Liver (tissue), 9 donors: ENCODE data around the gene KIF26B. TPM values are rescaled to one million over a fixed set of nuclear protein-coding genes. Genes with fewer than 3 reads are reported as not detected.

Source experiments
- DNase-seq: peaks from one replicate; pipeline ENCODE4 v3.0.0-alpha.2; 2017; ENCODE audit warnings: low spot score
- H3K27ac ChIP-seq, 2 donors: one replicate each; pipeline ENCODE4 v1.7.0; 2013; ENCODE audit warnings: inconsistent platforms in 2 of 2, low read length in 2 of 2, control low read depth in 1 of 2, low read depth in 1 of 2, mild to moderate bottlenecking in 1 of 2
- H3K27me3 ChIP-seq, 4 donors: one replicate each; pipeline versions ENCODE4 v1.6.1 to v1.7.0; 2013; ENCODE audit warnings: low read length in 3 of 4, inconsistent platforms in 1 of 4, mild to moderate bottlenecking in 1 of 4, moderate library complexity in 1 of 4; ENCODE audit not compliant: control insufficient read depth in 4 of 4, insufficient read depth in 4 of 4
- H3K36me3 ChIP-seq, 4 donors: one replicate each; pipeline versions ENCODE4 v1.6.1 to v1.7.0; 2013; ENCODE audit warnings: low read length in 3 of 4, mild to moderate bottlenecking in 3 of 4, low read depth in 1 of 4, moderate library complexity in 1 of 4; ENCODE audit not compliant: control insufficient read depth in 4 of 4, insufficient read depth in 3 of 4
- H3K4me1 ChIP-seq, 4 donors: one replicate each; pipeline versions ENCODE4 v1.6.1 to v1.7.0; 2013; ENCODE audit warnings: low read length in 3 of 4, mild to moderate bottlenecking in 3 of 4, moderate library complexity in 1 of 4; ENCODE audit not compliant: control insufficient read depth in 4 of 4, insufficient read depth in 4 of 4
- H3K4me3 ChIP-seq, 3 donors: one replicate each; pipeline versions ENCODE4 v1.6.1 to v1.7.0; 2013; ENCODE audit warnings: low read length in 3 of 3, control low read depth in 1 of 3, low read depth in 1 of 3, mild to moderate bottlenecking in 1 of 3
- H3K9ac ChIP-seq, 2 donors: one replicate each; pipeline ENCODE4 v1.7.0; 2013; ENCODE audit warnings: low read length in 2 of 2, mild to moderate bottlenecking in 2 of 2, moderate library complexity in 2 of 2, control low read depth in 1 of 2, low read depth in 1 of 2
- H3K9me3 ChIP-seq, 4 donors: one replicate each; pipeline versions ENCODE4 v1.6.1 to v1.7.0; 2013; ENCODE audit warnings: low read length in 3 of 4; ENCODE audit not compliant: control insufficient read depth in 4 of 4
- EGR1 ChIP-seq, 2 donors: IDR thresholded peaks; 2 replicates each; pipeline ENCODE4 v1.6.1; 2016 to 2018; ENCODE audit warnings: antibody characterized with exemption in 2 of 2, low read depth in 2 of 2
- FOXA1 ChIP-seq: IDR thresholded peaks from 2 replicates; pipeline ENCODE4 v1.6.1; 2016; ENCODE audit warnings: antibody characterized with exemption
- FOXA2 ChIP-seq: IDR thresholded peaks from 2 replicates; pipeline ENCODE4 v1.6.1; 2016; ENCODE audit warnings: antibody characterized with exemption
- GABPA ChIP-seq, 2 donors: IDR thresholded peaks in 1 of 2; conservative IDR thresholded peaks in 1 of 2; 2 replicates each; pipeline ENCODE4 v1.6.1; 2016; ENCODE audit warnings: antibody characterized with exemption in 2 of 2, mild to moderate bottlenecking in 1 of 2, moderate library complexity in 1 of 2
- HNF4A ChIP-seq, 2 donors: conservative IDR thresholded peaks; 2 replicates each; pipeline ENCODE4 v1.6.1; 2016; ENCODE audit warnings: antibody characterized with exemption in 2 of 2, mild to moderate bottlenecking in 2 of 2
- HNF4G ChIP-seq: IDR thresholded peaks from 2 replicates; pipeline ENCODE4 v1.6.1; 2016; ENCODE audit warnings: antibody characterized with exemption
- JUND ChIP-seq, 2 donors: IDR thresholded peaks; 2 replicates each; pipeline ENCODE4 v1.6.1; 2016; ENCODE audit warnings: antibody characterized with exemption in 2 of 2
- NR2F2 ChIP-seq: IDR thresholded peaks from 2 replicates; pipeline ENCODE4 v1.6.1; 2016; ENCODE audit warnings: antibody characterized with exemption
- RAD21 ChIP-seq, 2 donors: IDR thresholded peaks; 2 replicates each; pipeline ENCODE4 v1.6.1; 2016; ENCODE audit warnings: antibody characterized with exemption in 2 of 2, mild to moderate bottlenecking in 2 of 2
- RXRA ChIP-seq, 2 donors: IDR thresholded peaks; 2 replicates each; pipeline ENCODE4 v1.6.1; 2017 to 2018; ENCODE audit warnings: antibody characterized with exemption in 2 of 2, mild to moderate bottlenecking in 1 of 2
- SP1 ChIP-seq: IDR thresholded peaks from 2 replicates; pipeline ENCODE4 v1.6.1; 2018; ENCODE audit warnings: antibody characterized with exemption, mild to moderate bottlenecking
- TAF1 ChIP-seq: conservative IDR thresholded peaks from 2 replicates; pipeline ENCODE4 v1.6.1; 2016; ENCODE audit warnings: antibody characterized with exemption, mild to moderate bottlenecking
- YY1 ChIP-seq: IDR thresholded peaks from 2 replicates; pipeline ENCODE4 v1.6.1; 2016; ENCODE audit warnings: antibody characterized with exemption, mild to moderate bottlenecking
- WGBS: extraction: QIAGEN DNeasy Blood & Tissue Kit; methylation state at CpG from one replicate; pipeline ENCODE4 v1.1.7; 2013; 5-methylcytosine and 5-hydroxymethylcytosine counted together
- polyA plus RNA-seq, 2 donors: library from polyadenylated mRNA; stranded (reverse) in 1 of 2; unstranded in 1 of 2; fragments of 200-250 nt in 1 of 2; fragments of >200 nt in 1 of 2; fragmentation: Nextera tagmentation in 1 of 2; extraction: Ambion mirVana in 1 of 2; gene quantifications; one replicate each; pipeline versions ENCODE4 v1.2.1 to v1.2.3, GENCODE V29; 2013 to 2015
- total RNA-seq, 2 donors: library from RNA; depleted of rRNA; stranded (reverse); fragments of >200 nt; gene quantifications; one replicate each; pipeline ENCODE4 v1.2.3, GENCODE V29; 2014
- TF ChIP-seq, protein P1 (sequence below): IDR thresholded peaks from 2 replicates; pipeline ENCODE4 v1.6.1; 2016; ENCODE audit warnings: antibody characterized with exemption, mild to moderate bottlenecking
- TF ChIP-seq, protein P2 (sequence below): IDR thresholded peaks from 2 replicates; pipeline ENCODE4 v1.6.1; 2016; ENCODE audit warnings: antibody characterized with exemption
- TF ChIP-seq, protein P3 (sequence below): fragments of 150-350 bp; IDR thresholded peaks from 2 replicates; pipeline ENCODE4 v1.5.1; 2017; ENCODE audit warnings: improper control_type of control experiment, low read depth, low read length; ENCODE audit not compliant: missing input control
- TF ChIP-seq, protein P4 (sequence below): IDR thresholded peaks from 2 replicates; pipeline ENCODE4 v1.6.1; 2016; ENCODE audit warnings: antibody characterized with exemption
- TF ChIP-seq, protein P5 (sequence below): IDR thresholded peaks from 2 replicates; pipeline ENCODE4 v1.6.1; 2016; ENCODE audit warnings: antibody characterized with exemption
- donor health status: healthy.
- donor health status: healthy.
- donor health status: healthy.
- donor health status: healthy.
- donor health status: healthy.

KIF26B gene
- total and polyA plus RNA-seq, 4 donors, result 0.10 to 1.7 (median 0.34) TPM

DNA sequence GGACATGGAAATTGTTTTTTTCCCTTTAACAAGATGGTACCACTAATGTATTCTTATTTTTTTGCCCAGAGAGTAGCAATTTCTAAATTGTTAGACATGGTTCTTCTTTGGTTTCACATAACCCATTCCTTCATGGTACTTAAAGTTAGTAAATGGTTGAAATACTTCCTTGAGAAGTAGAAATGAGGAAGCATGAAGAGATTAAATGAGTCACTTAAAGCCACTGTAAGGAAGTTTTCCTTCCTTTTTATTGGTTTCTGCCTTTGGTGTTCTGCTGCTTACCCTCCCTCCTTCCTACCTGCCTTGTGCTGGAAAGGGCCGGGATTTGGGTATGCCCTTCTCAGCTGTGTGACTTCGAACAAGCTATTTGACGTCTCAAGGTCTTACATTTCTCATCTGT lies 101.0 kb downstream of the KIF26B start:
- Histone ChIP-seq H3K4me1 (peaks cover 0 to 12% (median 5%) of the 10 kb centered on the region in 4 donors), H3K9ac (no peak overlapping the region), H3K27me3 (no peaks in the 10 kb centered on the region), H3K4me3 (no peak overlapping the region), H3K27ac (no peak overlapping the region), H3K36me3 (no peaks in the 10 kb centered on the region), H3K9me3 (peaks cover 0 to 3% (median 2%) of the 10 kb centered on the region in 4 donors)
- 92% methylated on average over 3 of the region's 3 CpGs for WGBS
- TF ChIP-seq JUND (IDR thresholded peaks at IDR 0.05) (no peak), HNF4G (no peak), SP1 (no peak), EGR1 (IDR thresholded peaks at IDR 0.05; ENCODE audit: low read depth in 2 of 2) (no peak), YY1 (no peak), HNF4A (conservative IDR thresholded peaks at IDR 0.05) (no peak), RXRA (IDR thresholded peaks at IDR 0.05) (no peak), TAF1 (no peak), FOXA2 (no peak), FOXA1 (no peak), RAD21 (IDR thresholded peaks at IDR 0.05) (no peak), GABPA (IDR thresholded peaks at IDR 0.05 in 1 of 2, conservative IDR thresholded peaks at IDR 0.05 in 1 of 2) (no peak)
- TF ChIP-seq, protein P1, sequence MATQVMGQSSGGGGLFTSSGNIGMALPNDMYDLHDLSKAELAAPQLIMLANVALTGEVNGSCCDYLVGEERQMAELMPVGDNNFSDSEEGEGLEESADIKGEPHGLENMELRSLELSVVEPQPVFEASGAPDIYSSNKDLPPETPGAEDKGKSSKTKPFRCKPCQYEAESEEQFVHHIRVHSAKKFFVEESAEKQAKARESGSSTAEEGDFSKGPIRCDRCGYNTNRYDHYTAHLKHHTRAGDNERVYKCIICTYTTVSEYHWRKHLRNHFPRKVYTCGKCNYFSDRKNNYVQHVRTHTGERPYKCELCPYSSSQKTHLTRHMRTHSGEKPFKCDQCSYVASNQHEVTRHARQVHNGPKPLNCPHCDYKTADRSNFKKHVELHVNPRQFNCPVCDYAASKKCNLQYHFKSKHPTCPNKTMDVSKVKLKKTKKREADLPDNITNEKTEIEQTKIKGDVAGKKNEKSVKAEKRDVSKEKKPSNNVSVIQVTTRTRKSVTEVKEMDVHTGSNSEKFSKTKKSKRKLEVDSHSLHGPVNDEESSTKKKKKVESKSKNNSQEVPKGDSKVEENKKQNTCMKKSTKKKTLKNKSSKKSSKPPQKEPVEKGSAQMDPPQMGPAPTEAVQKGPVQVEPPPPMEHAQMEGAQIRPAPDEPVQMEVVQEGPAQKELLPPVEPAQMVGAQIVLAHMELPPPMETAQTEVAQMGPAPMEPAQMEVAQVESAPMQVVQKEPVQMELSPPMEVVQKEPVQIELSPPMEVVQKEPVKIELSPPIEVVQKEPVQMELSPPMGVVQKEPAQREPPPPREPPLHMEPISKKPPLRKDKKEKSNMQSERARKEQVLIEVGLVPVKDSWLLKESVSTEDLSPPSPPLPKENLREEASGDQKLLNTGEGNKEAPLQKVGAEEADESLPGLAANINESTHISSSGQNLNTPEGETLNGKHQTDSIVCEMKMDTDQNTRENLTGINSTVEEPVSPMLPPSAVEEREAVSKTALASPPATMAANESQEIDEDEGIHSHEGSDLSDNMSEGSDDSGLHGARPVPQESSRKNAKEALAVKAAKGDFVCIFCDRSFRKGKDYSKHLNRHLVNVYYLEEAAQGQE, result no peak
- TF ChIP-seq, protein P2, sequence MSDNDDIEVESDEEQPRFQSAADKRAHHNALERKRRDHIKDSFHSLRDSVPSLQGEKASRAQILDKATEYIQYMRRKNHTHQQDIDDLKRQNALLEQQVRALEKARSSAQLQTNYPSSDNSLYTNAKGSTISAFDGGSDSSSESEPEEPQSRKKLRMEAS, result no peak
- TF ChIP-seq, protein P3, sequence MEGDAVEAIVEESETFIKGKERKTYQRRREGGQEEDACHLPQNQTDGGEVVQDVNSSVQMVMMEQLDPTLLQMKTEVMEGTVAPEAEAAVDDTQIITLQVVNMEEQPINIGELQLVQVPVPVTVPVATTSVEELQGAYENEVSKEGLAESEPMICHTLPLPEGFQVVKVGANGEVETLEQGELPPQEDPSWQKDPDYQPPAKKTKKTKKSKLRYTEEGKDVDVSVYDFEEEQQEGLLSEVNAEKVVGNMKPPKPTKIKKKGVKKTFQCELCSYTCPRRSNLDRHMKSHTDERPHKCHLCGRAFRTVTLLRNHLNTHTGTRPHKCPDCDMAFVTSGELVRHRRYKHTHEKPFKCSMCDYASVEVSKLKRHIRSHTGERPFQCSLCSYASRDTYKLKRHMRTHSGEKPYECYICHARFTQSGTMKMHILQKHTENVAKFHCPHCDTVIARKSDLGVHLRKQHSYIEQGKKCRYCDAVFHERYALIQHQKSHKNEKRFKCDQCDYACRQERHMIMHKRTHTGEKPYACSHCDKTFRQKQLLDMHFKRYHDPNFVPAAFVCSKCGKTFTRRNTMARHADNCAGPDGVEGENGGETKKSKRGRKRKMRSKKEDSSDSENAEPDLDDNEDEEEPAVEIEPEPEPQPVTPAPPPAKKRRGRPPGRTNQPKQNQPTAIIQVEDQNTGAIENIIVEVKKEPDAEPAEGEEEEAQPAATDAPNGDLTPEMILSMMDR, result no peak
- TF ChIP-seq, protein P4, sequence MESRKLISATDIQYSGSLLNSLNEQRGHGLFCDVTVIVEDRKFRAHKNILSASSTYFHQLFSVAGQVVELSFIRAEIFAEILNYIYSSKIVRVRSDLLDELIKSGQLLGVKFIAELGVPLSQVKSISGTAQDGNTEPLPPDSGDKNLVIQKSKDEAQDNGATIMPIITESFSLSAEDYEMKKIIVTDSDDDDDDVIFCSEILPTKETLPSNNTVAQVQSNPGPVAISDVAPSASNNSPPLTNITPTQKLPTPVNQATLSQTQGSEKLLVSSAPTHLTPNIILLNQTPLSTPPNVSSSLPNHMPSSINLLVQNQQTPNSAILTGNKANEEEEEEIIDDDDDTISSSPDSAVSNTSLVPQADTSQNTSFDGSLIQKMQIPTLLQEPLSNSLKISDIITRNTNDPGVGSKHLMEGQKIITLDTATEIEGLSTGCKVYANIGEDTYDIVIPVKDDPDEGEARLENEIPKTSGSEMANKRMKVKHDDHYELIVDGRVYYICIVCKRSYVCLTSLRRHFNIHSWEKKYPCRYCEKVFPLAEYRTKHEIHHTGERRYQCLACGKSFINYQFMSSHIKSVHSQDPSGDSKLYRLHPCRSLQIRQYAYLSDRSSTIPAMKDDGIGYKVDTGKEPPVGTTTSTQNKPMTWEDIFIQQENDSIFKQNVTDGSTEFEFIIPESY, result no peak
- TF ChIP-seq, protein P5, sequence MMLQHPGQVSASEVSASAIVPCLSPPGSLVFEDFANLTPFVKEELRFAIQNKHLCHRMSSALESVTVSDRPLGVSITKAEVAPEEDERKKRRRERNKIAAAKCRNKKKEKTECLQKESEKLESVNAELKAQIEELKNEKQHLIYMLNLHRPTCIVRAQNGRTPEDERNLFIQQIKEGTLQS, result no peak
- DNase-seq, result no peak

DNA sequence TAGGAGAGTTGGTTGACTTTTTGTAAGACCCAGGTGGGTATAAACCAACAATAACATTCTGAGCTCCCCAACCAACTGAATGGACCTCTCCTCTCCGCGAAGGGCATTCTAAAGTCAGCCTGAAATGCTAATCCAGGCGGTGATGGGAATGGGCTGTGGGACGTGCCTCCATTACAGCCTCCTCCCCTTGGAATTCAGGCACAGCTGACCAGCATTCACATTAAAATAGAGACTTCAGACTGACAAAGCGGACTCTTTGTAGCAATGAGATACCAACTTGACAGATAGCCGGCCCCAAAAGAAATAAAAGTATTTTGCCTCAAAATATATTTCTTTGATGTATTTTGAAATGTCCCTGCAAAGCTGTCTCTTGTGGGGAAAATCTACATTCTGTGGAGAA lies 101.7 kb downstream of the KIF26B start:
- Histone ChIP-seq H3K9me3 (peaks cover 0 to 3% (median 2%) of the 10 kb centered on the region in 4 donors), H3K9ac (no peak overlapping the region), H3K36me3 (no peaks in the 10 kb centered on the region), H3K4me3 (no peak overlapping the region), H3K27ac (no peak overlapping the region), H3K4me1 (peaks cover 0 to 12% (median 5%) of the 10 kb centered on the region in 4 donors), H3K27me3 (no peaks in the 10 kb centered on the region)
- DNase-seq, result no peak
- 86% methylated on average over 6 of the region's 6 CpGs for WGBS
- TF ChIP-seq HNF4A (conservative IDR thresholded peaks at IDR 0.05) (no peak), NR2F2 (no peak)
